GM12892 (cell line): ENCODE results near the gene IGF2BP3.

Experiments
- DNase-seq: peaks from one replicate; pipeline ENCODE4 v3.0.0; 2011; ENCODE audit not compliant: insufficient read length
- FAIRE-seq: peaks from 2 replicates; lab custom pipeline; 2011; peaks lifted over from hg19 to GRCh38; lab: Jason Lieb, UNC
- POLR2A ChIP-seq: IDR thresholded peaks from 2 replicates; pipeline ENCODE4 v1.6.1; 2011; ENCODE audit warnings: low read depth, low read length, control low read depth
- POLR2AphosphoS5 ChIP-seq: IDR thresholded peaks from 2 replicates; pipeline ENCODE4 v1.6.1; 2011; ENCODE audit warnings: low read depth, low read length, control low read depth
- TAF1 ChIP-seq: IDR thresholded peaks from 2 replicates; pipeline ENCODE4 v1.6.1; 2011; ENCODE audit warnings: low read depth, mild to moderate bottlenecking, control low read depth, low read length, borderline replicate concordance

IGF2BP3 gene

DNA sequence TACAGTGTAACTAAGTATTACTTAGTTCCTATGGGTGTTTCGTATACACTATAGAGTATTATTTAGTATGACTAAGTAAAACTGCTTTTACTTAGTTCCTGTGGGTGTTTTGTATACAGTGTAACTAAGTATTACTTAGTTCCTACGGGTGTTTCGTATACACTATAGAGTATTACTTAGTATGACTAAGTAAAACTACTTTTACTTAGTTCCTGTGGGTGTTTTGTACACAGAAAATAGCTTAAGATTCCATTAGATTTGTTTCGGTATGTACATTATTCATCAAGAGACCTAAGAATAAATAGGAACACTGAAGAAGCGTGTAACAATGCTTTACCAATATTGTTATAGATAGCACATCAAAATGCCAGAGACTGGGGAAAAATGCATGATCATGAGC, 25.0 kb downstream of the IGF2BP3 start:
- FAIRE-seq (no peak), DNase-seq (no peak)
- TF ChIP-seq POLR2AphosphoS5, result no peak
- no peak for TF ChIP-seq TAF1

DNA sequence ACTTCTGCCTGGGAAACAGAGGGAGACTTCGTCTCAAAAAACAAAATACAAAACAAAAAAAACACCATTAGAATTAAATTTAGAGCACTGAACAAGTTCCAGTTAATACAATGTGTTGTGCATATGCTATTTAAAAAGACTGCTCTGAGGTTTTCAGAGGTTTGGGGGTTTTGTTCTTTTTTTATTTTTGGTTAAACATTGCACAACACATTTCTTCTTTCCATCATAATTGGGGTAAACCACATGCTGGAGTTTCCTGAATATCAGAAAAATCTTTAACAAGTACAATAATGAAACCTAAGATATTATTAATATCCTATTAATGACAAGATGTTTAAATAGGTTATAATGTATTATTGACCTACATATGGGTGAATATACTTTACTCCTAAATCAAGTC, 26.3 kb downstream of the IGF2BP3 start:
- TF ChIP-seq TAF1, result no peak
- TF ChIP-seq POLR2A, result no peak
- TF ChIP-seq POLR2AphosphoS5, result no peak
- no peak for FAIRE-seq
- no peak for DNase-seq

DNA sequence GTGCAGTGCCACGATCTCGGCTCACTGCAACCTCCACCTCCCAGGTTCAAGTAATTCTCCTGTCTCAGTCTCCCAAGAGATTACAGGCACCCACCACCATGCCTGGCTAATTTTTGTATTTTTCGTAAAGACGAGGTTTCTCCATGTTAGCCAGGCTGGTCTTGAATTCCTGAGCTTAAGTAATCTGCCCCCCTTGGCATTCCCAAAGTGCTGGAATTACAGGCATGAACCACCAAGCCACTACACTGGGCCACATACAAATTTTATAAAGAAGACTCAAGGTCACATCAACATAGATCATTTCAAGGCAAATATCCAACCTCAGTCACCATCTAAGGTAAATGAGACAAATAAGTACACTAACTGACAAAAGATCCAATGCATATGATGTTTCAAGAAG, 32.1 kb downstream of the IGF2BP3 start:
- DNase-seq (no peak), FAIRE-seq (no peak)
- TF ChIP-seq TAF1 (no peak), POLR2AphosphoS5 (no peak), POLR2A (no peak)

DNA sequence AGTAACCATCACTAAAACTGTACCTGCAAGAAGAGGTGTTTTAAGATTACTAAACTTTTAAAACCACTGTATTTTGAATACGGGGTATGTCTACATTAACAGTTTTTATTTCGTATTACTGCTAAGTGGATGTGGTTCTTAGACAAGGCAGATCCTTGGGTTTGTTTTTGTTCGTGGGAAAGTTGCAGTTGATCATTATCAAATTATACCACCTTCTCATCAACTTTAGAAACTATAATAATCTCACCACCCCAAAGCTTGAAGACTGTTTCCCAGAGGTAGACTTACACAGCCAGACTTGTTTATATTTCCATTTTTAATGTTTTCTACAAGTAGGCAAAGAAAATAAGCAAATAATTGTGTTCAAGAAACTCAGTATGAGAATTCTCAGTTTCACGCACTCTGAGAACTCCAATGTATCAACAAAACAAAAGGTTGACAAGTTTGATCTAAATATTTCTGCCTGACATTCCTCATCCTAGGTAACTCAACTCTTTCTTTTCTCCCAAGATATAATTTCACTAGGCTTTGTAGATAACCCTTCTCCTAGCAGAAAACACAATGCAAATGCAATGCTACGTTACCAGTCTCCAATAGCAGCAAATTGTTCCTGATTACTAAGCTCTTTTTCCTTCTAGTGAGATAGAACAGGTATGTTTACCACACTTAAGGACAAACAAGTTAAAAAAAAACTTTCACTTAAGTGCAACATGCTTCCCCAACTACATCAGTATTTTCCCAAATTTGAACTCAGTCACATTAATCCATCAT, 36.0 kb downstream of the IGF2BP3 start:
- FAIRE-seq, result peak; percentile 70
- DNase-seq, result no peak
- TF ChIP-seq POLR2A (no peak), TAF1 (no peak), POLR2AphosphoS5 (no peak)

DNA sequence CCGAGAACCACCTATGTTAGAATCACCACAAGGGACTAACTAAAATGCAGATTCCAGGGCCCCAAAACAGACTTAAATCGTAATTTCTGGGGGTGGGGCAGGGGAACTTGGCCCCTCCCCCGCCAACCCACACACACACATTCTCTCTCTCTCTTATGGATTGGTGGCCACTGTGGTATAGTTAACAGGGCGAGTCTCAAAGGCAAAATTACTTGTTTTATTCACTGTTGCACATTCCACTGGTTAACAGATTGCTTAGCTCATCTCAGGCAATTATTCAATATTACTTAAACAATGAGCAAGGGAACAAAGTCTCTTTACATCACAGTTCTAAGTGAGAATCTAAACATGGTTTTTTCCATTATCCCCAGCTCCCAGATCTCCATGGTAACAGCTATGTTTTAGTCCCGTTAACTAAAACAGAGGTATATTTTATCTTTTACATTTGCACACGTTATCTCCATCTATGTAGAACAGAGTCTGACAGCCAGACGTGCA, 38.5 kb downstream of the IGF2BP3 start:
- FAIRE-seq (no peak), DNase-seq (no peak)
- TF ChIP-seq POLR2A (no peak), TAF1 (no peak), POLR2AphosphoS5 (no peak)

DNA sequence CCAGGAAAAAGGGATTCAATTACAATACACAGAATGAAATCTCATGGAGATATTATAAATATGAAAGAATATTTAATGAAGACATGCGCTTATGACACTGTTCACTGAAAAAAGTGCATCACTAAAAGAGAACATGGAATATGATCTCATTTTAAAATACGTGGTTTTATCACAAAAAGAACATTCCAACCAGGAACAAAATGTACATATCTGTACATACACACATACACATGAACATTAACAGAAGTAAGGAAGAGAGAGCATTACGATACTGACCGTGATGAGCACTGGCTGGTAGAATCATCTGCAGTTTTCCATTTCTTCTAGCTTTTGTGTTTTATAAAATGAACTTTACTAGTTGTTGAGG, 39.4 kb downstream of the IGF2BP3 start:
- TF ChIP-seq TAF1, result no peak
- TF ChIP-seq POLR2A, result no peak
- no peak for TF ChIP-seq POLR2AphosphoS5
- FAIRE-seq, result no peak

DNA sequence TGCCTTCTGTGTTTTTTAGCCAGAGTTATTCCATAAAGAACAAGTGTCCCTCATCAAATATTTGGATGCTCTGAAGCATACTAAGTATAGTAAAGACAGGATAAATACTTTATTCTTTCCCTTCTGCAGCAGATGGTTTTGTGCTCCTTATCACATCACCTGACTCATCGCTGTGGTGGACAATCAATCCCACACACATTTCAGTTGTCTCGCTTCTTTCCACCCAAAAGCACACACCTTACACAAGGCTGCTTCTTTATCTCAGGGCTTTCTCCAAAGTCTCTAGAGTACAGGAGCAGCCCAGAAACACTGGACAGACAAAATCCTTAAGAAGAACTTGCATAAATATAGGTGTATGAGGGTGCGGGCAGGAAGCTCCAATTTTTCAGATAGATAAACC, 43.4 kb downstream of the IGF2BP3 start:
- DNase-seq, result no peak
- FAIRE-seq, result no peak
- TF ChIP-seq POLR2A (no peak), POLR2AphosphoS5 (no peak), TAF1 (no peak)

More for the DNA sequence above, 39.4 kb downstream of the IGF2BP3 start:
- DNase-seq, result no peak

DNA sequence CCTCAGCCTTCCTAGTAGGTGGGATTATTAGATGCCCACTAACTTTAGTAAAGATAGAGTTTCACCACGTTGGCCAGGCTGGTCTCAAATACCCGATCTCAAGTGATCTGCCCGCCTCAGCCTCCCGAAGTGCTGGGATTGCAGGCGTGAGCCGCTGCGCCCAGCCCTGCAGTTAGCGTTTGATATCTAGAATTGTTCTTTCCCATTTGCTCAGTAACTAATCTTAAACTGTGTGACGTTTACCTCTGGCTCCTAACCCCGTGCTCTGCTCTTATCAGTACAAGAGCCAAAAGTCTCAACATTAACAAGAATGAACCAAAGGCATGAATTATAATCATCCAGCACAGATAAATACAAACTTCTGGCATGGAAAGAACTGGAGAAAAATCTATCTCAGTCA, 47.4 kb downstream of the IGF2BP3 start:
- no peak for DNase-seq
- TF ChIP-seq POLR2A (no peak), POLR2AphosphoS5 (no peak), TAF1 (no peak)
- no peak for FAIRE-seq

DNA sequence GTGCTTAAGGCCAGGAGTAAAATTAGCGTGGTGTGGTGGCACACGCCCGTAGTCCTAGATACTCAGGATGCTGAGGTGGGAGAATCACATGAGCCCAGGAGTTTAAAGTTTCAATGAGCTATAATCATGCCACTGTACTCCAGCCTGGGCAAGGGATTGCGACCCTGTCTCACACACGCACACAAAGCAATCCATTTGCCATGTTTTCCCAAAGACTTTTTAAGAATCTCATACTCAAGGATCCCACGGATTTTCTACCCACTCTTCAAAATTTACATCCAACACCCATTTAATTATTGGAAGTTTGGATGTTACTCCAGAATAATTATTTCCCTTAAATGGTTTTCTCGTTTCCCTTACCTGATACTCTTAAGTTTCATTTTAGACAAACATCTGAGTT, 47.9 kb downstream of the IGF2BP3 start:
- TF ChIP-seq POLR2A (no peak), POLR2AphosphoS5 (no peak), TAF1 (no peak)
- DNase-seq (no peak), FAIRE-seq (no peak)

DNA sequence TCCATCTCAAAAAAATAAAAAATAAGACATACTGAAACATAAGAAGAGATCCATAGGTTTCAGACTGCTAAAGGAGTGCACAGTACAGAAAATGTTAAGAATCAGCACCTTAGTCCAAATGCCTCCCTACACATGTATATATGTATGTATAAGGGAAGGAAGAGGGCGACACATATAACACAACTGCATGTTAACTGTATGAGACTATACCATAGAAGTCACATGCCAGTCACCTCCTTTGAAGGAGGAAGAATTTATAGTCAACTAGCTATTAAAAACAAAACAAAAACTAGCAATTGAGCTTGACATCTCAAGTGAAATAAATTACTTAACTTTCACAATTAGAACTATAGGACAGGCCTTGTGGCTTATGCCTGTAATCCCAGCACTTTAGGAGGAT, 50.4 kb downstream of the IGF2BP3 start:
- DNase-seq, result no peak
- TF ChIP-seq TAF1 (no peak), POLR2A (no peak), POLR2AphosphoS5 (no peak)
- FAIRE-seq, result peak; percentile 65

DNA sequence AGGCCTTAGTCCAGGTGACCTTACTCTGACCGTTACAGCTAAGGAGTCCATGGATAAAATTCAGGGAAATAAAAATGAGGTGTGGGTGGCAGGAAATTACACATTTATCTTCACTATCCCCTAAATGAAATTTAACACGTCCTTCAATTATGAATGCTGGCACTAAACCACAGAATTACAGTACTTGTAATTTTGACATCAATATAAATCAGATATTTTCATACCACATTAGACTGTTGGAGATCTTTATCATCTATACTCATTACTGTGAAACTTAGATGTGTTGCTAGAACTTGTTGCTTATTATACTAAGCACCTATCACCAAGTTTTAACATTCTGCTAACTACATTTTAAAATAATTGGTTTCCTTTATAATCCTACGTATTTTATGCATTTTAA, 51.1 kb downstream of the IGF2BP3 start:
- TF ChIP-seq POLR2AphosphoS5, result no peak
- TF ChIP-seq POLR2A, result no peak
- no peak for TF ChIP-seq TAF1
- FAIRE-seq, result no peak

DNA sequence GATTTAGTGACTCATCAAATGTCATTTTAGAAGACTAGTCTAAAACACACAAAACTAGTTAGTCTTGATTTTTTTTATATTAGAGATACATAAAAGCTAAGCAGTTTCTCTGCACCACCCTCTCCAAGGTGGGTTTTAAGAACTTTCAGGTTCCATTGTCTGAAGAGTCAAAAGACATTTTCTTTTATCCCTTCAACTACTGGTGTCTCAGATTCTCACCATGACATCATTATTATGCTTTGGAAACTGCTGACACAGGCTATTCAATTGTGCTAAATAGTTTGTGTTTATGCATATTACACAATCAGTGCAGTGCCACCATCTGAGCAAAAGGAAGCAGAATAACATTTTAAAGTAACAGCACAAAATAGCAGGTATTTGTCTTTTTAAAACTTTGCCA, 52.2 kb downstream of the IGF2BP3 start:
- no peak for TF ChIP-seq POLR2A
- no peak for TF ChIP-seq TAF1
- no peak for TF ChIP-seq POLR2AphosphoS5
- DNase-seq (no peak), FAIRE-seq (no peak)

More for the DNA sequence above, 51.1 kb downstream of the IGF2BP3 start:
- no peak for DNase-seq

DNA sequence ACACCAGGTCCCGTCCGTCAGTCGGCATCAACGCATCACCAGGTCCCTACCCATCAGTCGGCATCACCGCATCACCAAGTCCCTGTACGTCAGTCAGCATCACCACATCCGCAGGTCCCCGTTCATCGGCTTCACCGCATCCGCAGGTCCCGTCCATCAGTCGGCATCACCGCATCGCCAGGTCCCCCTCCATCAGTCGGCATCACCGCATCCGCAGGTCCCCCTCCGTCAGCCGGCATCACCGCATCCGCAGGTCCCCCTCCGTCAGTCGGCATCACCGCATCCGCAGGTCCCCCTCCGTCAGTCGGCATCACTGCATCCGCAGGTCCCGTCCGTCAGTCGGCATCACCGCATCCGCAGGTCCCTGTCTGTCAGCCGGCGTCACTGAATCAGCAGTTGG, 55.1 kb downstream of the IGF2BP3 start:
- DNase-seq, result no peak
- TF ChIP-seq POLR2AphosphoS5, result no peak
- no peak for TF ChIP-seq TAF1
- TF ChIP-seq POLR2A, result no peak
- no peak for FAIRE-seq
